PC-3 (cell line): ENCODE data around the gene TMEM132D.

Source experiments
- EZH2 ChIP-seq: fragments of 300-600 bp; sonication (generic); IDR thresholded peaks from one replicate; pipeline ENCODE4 v1.6.1; 2017; ENCODE audit warnings: antibody characterized with exemption, mild to moderate bottlenecking, low read length; ENCODE audit not compliant: unreplicated experiment
- EZH2phosphoT487 ChIP-seq: fragments of 300-600 bp; sonication (generic); IDR thresholded peaks from 2 replicates; pipeline ENCODE4 v1.6.1; 2018; ENCODE audit warnings: mild to moderate bottlenecking, antibody characterized with exemption, low read length, borderline replicate concordance
- TF ChIP-seq, protein P1 (sequence below): fragments of 300-600 bp; sonication (generic); conservative IDR thresholded peaks from 2 replicates; pipeline ENCODE4 v1.5.1; 2017; ENCODE audit warnings: antibody characterized with exemption, low read depth, mild to moderate bottlenecking, low read length

- TF ChIP-seq EZH2 (no peak), EZH2phosphoT487 (no peak)
- TF ChIP-seq, protein P1, sequence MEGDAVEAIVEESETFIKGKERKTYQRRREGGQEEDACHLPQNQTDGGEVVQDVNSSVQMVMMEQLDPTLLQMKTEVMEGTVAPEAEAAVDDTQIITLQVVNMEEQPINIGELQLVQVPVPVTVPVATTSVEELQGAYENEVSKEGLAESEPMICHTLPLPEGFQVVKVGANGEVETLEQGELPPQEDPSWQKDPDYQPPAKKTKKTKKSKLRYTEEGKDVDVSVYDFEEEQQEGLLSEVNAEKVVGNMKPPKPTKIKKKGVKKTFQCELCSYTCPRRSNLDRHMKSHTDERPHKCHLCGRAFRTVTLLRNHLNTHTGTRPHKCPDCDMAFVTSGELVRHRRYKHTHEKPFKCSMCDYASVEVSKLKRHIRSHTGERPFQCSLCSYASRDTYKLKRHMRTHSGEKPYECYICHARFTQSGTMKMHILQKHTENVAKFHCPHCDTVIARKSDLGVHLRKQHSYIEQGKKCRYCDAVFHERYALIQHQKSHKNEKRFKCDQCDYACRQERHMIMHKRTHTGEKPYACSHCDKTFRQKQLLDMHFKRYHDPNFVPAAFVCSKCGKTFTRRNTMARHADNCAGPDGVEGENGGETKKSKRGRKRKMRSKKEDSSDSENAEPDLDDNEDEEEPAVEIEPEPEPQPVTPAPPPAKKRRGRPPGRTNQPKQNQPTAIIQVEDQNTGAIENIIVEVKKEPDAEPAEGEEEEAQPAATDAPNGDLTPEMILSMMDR = no peak
These were observed 546.6 kb downstream of the TMEM132D start for GRCh38 chr12:129357233-129357632.
